H9 (cell line): ENCODE measurements around the gene LPP. TPM values are rescaled to one million over a fixed set of nuclear protein-coding genes. Genes with fewer than 3 reads are reported as not detected.

Experiments
- DNase-seq: peaks from one replicate; pipeline ENCODE4 v3.0.0-alpha.2; 2017
- H2AFZ ChIP-seq: one replicate; pipeline ENCODE4 v1.6.1; 2013; ENCODE audit warnings: mild to moderate bottlenecking, low read length, control low read depth, moderate library complexity
- H2AK5ac ChIP-seq: 2 replicates; pipeline ENCODE4 v1.6.1; 2013; ENCODE audit warnings: low read length, control low read depth, mixed read lengths; ENCODE audit not compliant: insufficient read length
- H2BK120ac ChIP-seq: one replicate; pipeline ENCODE4 v1.6.1; 2013; ENCODE audit warnings: low read depth, mild to moderate bottlenecking, low read length, control low read depth, inconsistent platforms; ENCODE audit not compliant: poor library complexity, severe bottlenecking
- H2BK12ac ChIP-seq: 2 replicates; pipeline ENCODE4 v1.6.1; 2013; ENCODE audit warnings: low read length, control low read depth, mixed read lengths, low read depth; ENCODE audit not compliant: insufficient read length
- H2BK15ac ChIP-seq: 2 replicates; pipeline ENCODE4 v1.6.1; 2013; ENCODE audit warnings: low read depth, low read length, control low read depth
- H2BK20ac ChIP-seq: one replicate; pipeline ENCODE4 v1.6.1; 2013; ENCODE audit warnings: low read depth, mild to moderate bottlenecking, low read length, control low read depth, inconsistent platforms; ENCODE audit not compliant: poor library complexity, severe bottlenecking
- H2BK5ac ChIP-seq: 2 replicates; pipeline ENCODE4 v1.6.1; 2013; ENCODE audit warnings: low read length, control low read depth, mixed read lengths; ENCODE audit not compliant: insufficient read length
- H3K14ac ChIP-seq: 2 replicates; pipeline ENCODE4 v1.6.1; 2013; ENCODE audit warnings: low read length, control low read depth; ENCODE audit not compliant: insufficient read depth
- H3K18ac ChIP-seq: 2 replicates; pipeline ENCODE4 v1.6.1; 2013; ENCODE audit warnings: low read depth, mild to moderate bottlenecking, mixed read lengths, low read length, control low read depth; ENCODE audit not compliant: insufficient read length
- H3K23ac ChIP-seq: 2 replicates; pipeline ENCODE4 v1.6.1; 2013; ENCODE audit warnings: low read length, control low read depth, mixed read lengths, low read depth; ENCODE audit not compliant: insufficient read length
- H3K23me2 ChIP-seq: 2 replicates; pipeline ENCODE4 v1.6.1; 2013; ENCODE audit warnings: low read depth, mild to moderate bottlenecking, mixed read lengths, low read length, control low read depth; ENCODE audit not compliant: insufficient read length, poor library complexity, severe bottlenecking
- H3K27ac ChIP-seq: 2 replicates; pipeline ENCODE4 v1.5.1; 2013; ENCODE audit warnings: low read length, control low read depth, mixed read lengths, low read depth; ENCODE audit not compliant: insufficient read length
- H3K27me3 ChIP-seq: 2 replicates; pipeline ENCODE4 v1.6.1; 2013; ENCODE audit warnings: low read length, control low read depth, inconsistent platforms; ENCODE audit not compliant: insufficient read depth
- H3K4ac ChIP-seq: 2 replicates; pipeline ENCODE4 v1.6.1; 2013; ENCODE audit warnings: low read depth, mild to moderate bottlenecking, control low read depth, inconsistent platforms, low read length, moderate library complexity
- H3K4me1 ChIP-seq: 2 replicates; pipeline ENCODE4 v1.6.1; 2013; ENCODE audit warnings: low read length, control low read depth, inconsistent platforms; ENCODE audit not compliant: insufficient read depth
- H3K4me2 ChIP-seq: 2 replicates; pipeline ENCODE4 v1.6.1; 2013; ENCODE audit warnings: low read length, control low read depth, mixed read lengths; ENCODE audit not compliant: insufficient read length, insufficient read depth
- H3K56ac ChIP-seq: 2 replicates; pipeline ENCODE4 v1.6.1; 2013; ENCODE audit warnings: low read depth, mild to moderate bottlenecking, mixed read lengths, low read length, control low read depth; ENCODE audit not compliant: insufficient read length
- H3K79me1 ChIP-seq: 2 replicates; pipeline ENCODE4 v1.6.1; 2013; ENCODE audit warnings: low read depth, mild to moderate bottlenecking, moderate library complexity, low read length, control low read depth, inconsistent platforms; ENCODE audit not compliant: insufficient read depth, poor library complexity, severe bottlenecking
- H3K79me2 ChIP-seq: 2 replicates; pipeline ENCODE4 v1.6.1; 2013; ENCODE audit warnings: low read length, control low read depth, inconsistent platforms; ENCODE audit not compliant: insufficient read depth
- H3K9ac ChIP-seq: 2 replicates; pipeline ENCODE4 v1.6.1; 2013; ENCODE audit warnings: low read length, control low read depth, mixed read lengths; ENCODE audit not compliant: insufficient read length; ENCODE audit errors: extremely low read depth
- H3K9me3 ChIP-seq: one replicate; pipeline ENCODE4 v1.6.1; 2013; ENCODE audit warnings: low read depth, low read length, inconsistent platforms; ENCODE audit not compliant: control insufficient read depth
- H3T11ph ChIP-seq: one replicate; pipeline ENCODE4 v1.6.1; 2013; ENCODE audit warnings: mild to moderate bottlenecking, low read length, control low read depth, inconsistent platforms
- H4K20me1 ChIP-seq: one replicate; pipeline ENCODE4 v1.6.1; 2013; ENCODE audit not compliant: control insufficient read depth, insufficient read length, insufficient read depth
- H4K5ac ChIP-seq: 2 replicates; pipeline ENCODE4 v1.6.1; 2013; ENCODE audit warnings: low read depth, mild to moderate bottlenecking, mixed read lengths, low read length, control low read depth; ENCODE audit not compliant: insufficient read length
- H4K8ac ChIP-seq: replicated peaks from 2 replicates; pipeline ENCODE4 v1.6.1; 2013; ENCODE audit warnings: low read length, control low read depth, mixed read lengths, low read depth; ENCODE audit not compliant: insufficient read length
- H4K91ac ChIP-seq: 2 replicates; pipeline ENCODE4 v1.6.1; 2013; ENCODE audit warnings: low read depth, mild to moderate bottlenecking, moderate library complexity, mixed read lengths, low read length, control low read depth; ENCODE audit not compliant: insufficient read length
- H3K27ac Mint-ChIP-seq, 3 experiments: 2 replicates in 2 of 3; 3 replicates in 1 of 3; pipeline ENCODE4 v1.8.0; 2020 to 2021; ENCODE audit warnings: mixed read lengths in 3 of 3, mild to moderate bottlenecking in 1 of 3, moderate library complexity in 1 of 3
- H3K27me3 Mint-ChIP-seq: 2 replicates; pipeline ENCODE4 v1.8.0; 2021; ENCODE audit warnings: low read depth, mild to moderate bottlenecking, moderate library complexity, mixed read lengths
- H3K36me3 Mint-ChIP-seq, 3 experiments: 2 replicates in 2 of 3; 3 replicates in 1 of 3; pipeline ENCODE4 v1.8.0; 2020 to 2021; ENCODE audit warnings: low read depth in 3 of 3, mixed read lengths in 3 of 3; ENCODE audit not compliant: insufficient read depth in 1 of 3
- H3K4me1 Mint-ChIP-seq, 2 experiments: 2 replicates each; pipeline ENCODE4 v1.8.0; 2020; ENCODE audit warnings: mixed read lengths in 2 of 2
- H3K4me3 Mint-ChIP-seq, 2 experiments: 2 replicates in 1 of 2; 3 replicates in 1 of 2; pipeline ENCODE4 v1.8.0; 2020 to 2021; ENCODE audit warnings: mild to moderate bottlenecking in 2 of 2, mixed read lengths in 2 of 2, moderate library complexity in 1 of 2
- H3K9me3 Mint-ChIP-seq, 2 experiments: 2 replicates in 1 of 2; 3 replicates in 1 of 2; pipeline ENCODE4 v1.8.0; 2020; ENCODE audit warnings: mild to moderate bottlenecking in 2 of 2, mixed read lengths in 2 of 2, moderate library complexity in 1 of 2
- CTCF ChIP-seq: fragments of 200-600 bp; sonication (generic); conservative IDR thresholded peaks from 3 replicates; pipeline ENCODE4 v1.8.0; 2021; ENCODE audit warnings: antibody characterized with exemption, mild to moderate bottlenecking
- WGBS: extraction: QIAGEN DNeasy Blood & Tissue Kit; methylation state at CpG from one replicate; pipeline ENCODE4 v1.1.7; 2013; ENCODE audit warnings: missing lambda C conversion rate, low lambda C conversion rate, mixed read lengths; ENCODE audit not compliant: insufficient read length; ENCODE audit errors: extremely low coverage; 5-methylcytosine and 5-hydroxymethylcytosine counted together
- total RNA-seq: library from RNA; stranded (reverse); gene quantifications from 2 replicates; pipeline ENCODE4 v1.2.1, GENCODE V29; 2021

The LPP gene
- total RNA-seq, 1 experiment from 2014 or later: 64.6 TPM

- Mint-ChIP-seq H3K9me3 (no peaks in the 10 kb centered on the region), H3K4me3 (no peak overlapping the region), H3K27me3 (no peaks in the 10 kb centered on the region), H3K36me3 (no peaks in the 10 kb centered on the region; a peak in 2 of 7 replicates), H3K27ac (no peak overlapping the region), H3K4me1 (peaks cover 0 to 15% of the 10 kb centered on the region in 2 experiments; a peak in 2 of 4 replicates)
- H3K27me3 ChIP-seq: no peaks in the 10 kb centered on the region
- no peak for TF ChIP-seq CTCF
- H3K18ac ChIP-seq: no peak overlapping the region
- H3K4me2 ChIP-seq: no peak overlapping the region
- H3K14ac ChIP-seq: no peak overlapping the region
- no peaks in the 10 kb centered on the region for H3K9me3 ChIP-seq
- no peaks in the 10 kb centered on the region for H3K23me2 ChIP-seq
- no peak overlapping the region for H4K5ac ChIP-seq
- no peak overlapping the region for H2BK12ac ChIP-seq
- H2AFZ ChIP-seq: no peak overlapping the region
- WGBS: no CpG with 5 or more reads among the region's 3 CpGs
- no peak overlapping the region for H4K91ac ChIP-seq
- no peak overlapping the region for H3K4ac ChIP-seq
- H2BK20ac ChIP-seq: no peak overlapping the region
- H3K4me1 ChIP-seq: no peaks in the 10 kb centered on the region
- no peaks in the 10 kb centered on the region for H3K79me1 ChIP-seq
- H2BK120ac ChIP-seq: no peak overlapping the region
- H3T11ph ChIP-seq: no peak overlapping the region
- no peak overlapping the region for H2BK5ac ChIP-seq
- no peak overlapping the region for H3K23ac ChIP-seq
- H4K8ac ChIP-seq: no peak overlapping the region
- H2BK15ac ChIP-seq: no peak overlapping the region
- H3K9ac ChIP-seq: no peak overlapping the region
- no peak overlapping the region for H3K27ac ChIP-seq
- no peaks in the 10 kb centered on the region for H3K79me2 ChIP-seq
- H4K20me1 ChIP-seq: no peaks in the 10 kb centered on the region
- H3K56ac ChIP-seq: no peak overlapping the region
- no peak for DNase-seq
- H2AK5ac ChIP-seq: no peak overlapping the region
These were observed 247.5 kb downstream of the LPP start for GRCh38 chr3:188401244-188401993.
